ENCODE measurements around the gene GREM1.

The GREM1 gene

DNA sequence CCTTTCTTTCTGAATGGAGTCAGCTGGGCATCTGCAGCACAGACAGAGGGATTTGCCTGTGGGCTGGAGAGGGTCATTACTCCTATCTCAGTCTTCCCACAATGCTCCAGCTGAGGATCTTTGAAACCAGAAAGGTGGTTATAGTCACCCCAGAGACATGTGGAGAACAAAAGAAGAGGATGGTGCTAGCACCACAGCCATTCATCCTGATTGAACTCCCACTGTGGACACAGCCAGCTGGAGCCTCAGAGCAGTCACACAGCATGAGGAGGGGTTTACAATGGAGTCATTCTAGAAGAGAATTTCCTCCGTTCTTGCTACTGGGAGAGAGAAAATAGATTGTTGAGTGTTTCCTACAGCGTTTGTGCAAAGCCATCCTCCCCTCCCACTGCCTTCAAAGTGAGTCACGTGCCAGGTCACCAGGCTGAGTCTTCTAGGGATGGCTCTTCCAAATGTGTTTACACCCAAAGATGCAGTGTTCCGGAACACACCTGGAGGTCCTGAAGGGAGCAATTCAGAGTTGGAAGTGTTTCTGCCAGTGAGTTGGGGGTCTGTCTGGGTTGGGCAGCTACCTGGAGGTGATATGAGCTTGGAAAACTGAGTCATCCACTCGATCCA lies 18.9 kb upstream of the GREM1 start:
- DNase-seq, result no peak

DNA sequence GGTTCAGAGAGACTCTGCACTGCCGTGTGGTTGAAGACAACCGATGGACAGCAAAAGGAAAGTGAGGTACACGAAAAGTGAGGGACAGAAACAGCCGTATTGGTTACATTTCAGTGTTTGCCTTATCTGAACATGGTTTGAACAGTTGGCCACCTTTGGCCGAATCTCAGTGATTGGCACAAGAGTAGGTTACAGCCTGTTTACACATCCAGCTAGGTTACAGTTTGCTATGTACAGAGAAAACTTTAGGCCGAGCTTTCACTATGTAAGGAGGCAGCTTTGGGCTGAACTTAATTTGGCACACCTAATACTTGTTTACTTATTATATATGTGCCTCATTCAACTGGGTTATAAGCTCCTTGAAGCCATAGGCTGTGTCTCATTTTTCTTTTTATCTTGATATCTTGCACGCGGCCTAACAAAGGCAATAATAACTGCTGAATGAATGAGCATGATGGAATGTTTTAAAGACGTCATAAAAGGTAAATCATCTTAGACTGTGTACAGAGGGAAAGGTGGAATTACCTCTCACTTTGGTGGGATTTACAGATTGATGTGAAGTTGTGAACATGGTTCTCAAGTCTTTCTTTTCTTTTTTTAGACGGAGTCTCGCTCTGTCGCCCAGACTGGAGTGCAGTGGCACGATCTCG lies 17.2 kb upstream of the GREM1 start:
- DNase-seq, result no peak

DNA sequence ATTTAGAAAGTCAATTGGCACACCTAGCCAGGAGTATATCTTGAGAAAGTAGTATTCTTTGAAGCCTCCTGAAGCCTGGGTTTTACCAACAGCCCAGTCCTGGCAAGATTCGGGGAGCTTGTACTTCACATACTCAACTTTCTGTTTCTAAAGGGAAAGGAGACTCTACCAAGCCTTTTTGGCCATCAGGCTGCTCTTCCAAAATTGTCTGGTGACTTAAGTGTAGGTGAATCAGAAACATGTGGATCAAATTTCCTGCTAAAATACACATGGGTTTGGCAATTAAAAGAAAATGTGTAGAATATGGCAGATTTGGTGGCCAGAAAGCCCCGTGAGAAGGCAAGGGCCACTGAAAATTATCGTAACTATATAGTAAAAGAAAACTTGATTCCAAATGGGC lies 15.9 kb upstream of the GREM1 start:
- no peak for DNase-seq

DNA sequence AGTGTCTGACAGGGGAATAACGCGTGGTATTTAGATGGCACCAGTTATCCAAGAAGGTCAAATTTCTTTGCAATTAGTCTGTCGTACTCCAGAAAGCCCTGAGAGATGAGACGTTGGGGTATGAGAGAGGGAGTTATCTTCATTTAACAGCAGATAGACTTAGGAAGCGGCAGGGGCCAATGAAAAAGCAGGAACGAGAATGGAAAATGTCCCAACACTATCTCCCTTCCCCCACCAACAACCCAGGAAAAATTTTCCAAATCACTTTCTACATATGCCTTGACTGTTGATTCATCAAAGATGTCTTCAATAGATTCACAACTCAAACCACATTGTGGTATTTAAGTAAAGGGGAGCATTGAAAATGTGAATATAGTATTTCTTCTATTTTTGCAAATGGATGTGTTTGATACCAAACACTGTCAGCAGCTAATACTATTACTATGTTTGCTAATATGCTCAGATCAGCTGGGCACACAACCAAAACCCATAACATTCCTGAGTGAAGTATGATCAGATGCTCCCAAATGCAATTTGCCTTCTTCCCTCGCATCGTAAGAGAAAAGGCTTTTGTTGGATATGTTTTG lies 13.3 kb upstream of the GREM1 start:
- DNase-seq, result no peak

DNA sequence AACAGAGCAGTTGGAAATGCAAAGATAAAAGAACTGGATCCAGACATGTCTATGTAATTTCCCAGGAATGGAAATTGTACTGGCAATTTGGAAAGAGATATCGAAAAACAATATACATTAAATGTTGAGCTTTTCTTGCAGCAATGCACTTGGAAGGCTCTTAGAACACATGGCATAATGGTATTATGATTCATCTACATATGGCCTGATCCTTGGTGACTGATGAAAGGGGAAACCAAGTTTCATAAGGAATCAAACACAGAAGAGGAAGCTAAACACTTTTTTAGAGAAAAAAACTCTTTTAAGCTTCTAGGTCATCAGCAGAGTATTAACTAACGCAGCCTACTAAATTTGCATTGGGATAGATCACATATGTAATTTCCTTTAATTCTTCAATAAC lies 12.4 kb upstream of the GREM1 start:
- no peak for DNase-seq

DNA sequence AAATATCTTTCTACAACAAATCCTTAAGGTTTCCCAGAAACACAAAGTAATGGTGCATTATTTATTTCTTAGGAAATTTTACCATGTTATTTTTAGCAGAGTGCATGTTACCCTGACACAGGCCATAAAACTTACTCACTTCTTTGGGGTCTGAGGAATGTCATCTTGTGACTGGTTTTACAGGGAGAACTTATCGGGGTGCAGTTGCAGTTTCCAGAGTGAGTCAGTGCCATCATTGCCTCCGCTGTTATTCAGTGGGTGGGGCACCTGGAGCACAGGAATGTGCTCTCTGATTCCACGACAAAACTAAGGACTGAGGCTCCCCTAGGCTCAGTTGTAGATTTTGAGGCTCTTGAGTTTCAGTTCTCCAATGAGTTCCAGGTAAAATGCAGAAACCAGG lies 11.1 kb upstream of the GREM1 start:
- no peak for DNase-seq

DNA sequence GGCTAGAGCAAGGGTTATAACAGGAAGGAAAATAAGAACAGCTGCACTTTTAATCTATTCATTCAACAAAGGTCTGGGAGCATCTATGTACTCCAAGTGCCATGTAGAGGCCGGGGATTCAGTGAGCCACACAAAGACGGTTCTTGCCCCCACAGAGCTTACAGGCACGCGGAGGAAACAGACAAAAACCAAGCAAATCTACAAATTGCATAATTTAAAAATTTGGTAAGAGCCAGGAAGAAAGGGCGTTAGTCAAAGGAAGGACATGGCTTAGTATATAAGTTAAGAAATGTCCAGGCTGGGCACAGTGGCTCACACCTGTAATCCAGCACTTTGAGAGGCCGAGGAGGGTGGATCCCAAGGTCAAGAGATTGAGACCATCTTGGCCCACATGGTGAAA lies 10.4 kb upstream of the GREM1 start:
- no peak for DNase-seq

DNA sequence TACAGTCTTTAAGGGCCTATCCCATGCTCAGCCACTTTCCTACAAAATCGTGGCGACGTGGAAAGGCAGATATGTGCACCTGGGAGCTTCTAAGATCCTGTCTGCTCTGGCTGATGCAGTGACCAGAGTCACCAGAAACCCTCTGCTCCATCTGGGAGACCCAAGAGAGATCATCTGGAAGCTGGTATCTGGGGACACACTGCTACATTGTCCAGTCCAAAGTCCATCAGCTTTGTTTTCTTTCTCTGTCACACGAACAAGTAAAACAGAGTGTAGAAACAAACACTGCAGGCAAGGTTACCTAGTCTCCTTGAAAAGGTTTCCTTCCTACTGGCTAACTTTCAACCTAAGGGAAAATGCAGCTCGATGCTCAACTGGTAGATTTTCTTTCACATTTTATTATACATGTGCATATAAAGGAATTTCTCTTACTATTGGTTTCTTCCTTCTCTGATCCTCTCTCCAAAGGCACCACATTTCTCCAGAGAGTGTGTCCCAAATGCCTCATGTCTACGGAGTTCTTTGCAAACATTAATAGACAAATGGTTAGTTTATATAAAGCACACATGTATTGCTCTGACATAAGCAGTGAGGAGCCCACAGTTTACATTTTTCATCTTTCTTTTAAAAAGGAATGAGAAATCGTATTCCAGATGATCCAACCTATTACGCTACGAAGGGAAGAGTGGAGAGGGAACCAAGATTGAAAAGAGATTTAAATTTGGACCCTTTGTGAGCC lies 8.3 kb upstream of the GREM1 start:
- DNase-seq, result no peak

DNA sequence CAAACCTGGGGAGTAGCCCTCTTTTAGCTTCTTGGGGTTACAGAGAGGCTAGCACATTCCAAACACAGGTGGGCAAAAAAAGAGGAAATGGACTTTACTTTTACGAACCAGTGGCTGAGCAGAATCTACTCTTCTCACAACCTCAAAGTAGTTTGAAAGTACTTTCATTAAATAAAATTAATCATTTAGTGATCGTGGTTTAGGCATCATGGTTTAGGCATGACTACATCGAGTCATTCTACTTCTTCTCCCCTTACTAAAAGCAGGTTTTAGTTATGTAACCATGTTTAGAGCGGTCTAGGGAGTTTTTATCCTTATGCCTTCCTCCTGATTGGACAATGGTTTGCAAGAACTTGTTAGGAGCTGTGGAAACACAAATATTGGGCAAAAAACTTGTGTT lies 2.5 kb upstream of the GREM1 start:
- peak; percentile 71 for DNase-seq

DNA sequence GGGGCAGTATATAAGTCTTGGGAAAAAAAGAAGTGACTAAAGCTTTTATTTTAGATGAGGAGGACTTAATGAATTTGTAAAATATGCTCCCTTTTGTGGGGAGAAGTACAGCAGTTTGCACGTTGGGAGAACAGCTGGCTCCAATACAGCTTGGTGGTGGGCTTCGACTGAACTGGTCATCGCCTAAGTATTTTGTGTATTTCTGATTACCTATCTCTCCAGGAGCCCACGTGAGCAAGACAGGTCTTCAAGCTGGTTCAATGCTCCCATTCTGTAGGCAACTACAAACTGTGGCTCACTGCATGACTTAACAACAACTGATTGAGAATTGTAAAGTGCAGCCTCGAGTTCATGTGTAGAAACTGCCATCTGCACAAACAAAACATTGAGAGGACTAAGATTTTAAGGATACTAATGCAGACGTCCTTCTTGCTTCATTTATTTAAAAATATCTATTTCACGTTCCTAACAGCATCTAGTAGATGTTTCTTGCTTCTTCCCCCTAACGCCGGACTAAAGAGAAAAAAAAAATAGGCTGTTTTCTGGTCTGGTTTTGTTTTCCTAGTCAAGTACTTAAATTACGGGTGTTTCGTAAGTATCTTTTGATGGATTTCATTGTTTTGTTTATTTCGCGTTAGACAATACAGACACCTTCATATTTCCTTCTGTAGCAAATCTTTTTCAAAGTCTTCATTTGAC lies 1.4 kb upstream of the GREM1 start:
- DNase-seq, result no peak

DNA sequence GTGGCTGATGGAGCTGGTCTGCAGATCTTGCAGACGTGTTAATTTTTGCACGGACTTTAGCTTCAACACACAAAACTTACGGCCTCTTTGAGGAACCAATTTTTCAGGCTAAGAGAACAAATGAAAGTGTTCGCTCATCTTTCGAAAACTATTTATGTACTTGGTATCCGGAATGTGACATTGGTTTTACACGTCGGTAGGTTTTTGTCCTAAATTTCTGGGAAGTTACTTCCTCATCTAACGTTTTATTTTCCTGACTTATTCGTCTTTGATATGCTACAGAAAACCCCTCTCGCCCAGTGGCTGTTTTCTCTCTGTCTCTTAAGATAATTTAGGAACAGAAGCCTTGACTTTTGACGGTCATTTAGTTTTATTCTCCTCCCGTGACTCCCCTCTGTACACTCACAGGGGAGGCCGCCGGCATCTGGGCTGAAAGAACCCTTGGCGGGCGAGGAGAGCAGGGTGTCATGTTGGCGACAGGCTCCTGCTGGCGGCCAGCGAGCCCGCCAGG lies 834 bp upstream of the GREM1 start:
- DNase-seq, result peak; percentile 42

DNA sequence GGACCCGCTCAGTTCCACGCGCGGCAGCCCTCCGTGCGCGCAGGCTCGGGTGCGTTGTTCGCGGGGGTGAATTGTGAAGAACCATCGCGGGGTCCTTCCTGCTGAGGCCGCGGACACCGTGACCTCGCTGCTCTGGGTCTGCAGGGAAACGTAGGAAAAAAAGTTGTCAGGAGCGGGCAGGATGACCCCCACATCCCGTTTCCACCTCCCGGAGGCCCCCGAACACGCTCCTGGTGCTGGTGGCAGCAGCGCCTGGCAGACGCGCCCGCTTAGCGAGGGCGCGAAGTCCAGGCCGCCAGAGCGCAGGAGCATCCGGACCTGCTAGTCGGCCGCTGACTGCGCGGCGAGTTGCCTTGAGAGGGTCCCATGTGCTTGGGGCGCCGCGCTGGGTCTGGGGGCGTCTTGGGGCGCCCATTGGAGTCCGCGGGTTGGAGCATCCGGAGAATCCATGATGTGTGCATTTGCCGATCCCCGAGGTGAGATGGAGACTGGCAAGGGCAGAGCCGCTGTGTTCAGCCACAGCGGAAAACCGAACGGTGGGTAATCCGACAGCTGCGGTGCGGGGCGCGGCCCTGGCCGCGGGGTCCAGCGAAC lies 520 bp downstream of the GREM1 start:
- DNase-seq, result no peak

DNA sequence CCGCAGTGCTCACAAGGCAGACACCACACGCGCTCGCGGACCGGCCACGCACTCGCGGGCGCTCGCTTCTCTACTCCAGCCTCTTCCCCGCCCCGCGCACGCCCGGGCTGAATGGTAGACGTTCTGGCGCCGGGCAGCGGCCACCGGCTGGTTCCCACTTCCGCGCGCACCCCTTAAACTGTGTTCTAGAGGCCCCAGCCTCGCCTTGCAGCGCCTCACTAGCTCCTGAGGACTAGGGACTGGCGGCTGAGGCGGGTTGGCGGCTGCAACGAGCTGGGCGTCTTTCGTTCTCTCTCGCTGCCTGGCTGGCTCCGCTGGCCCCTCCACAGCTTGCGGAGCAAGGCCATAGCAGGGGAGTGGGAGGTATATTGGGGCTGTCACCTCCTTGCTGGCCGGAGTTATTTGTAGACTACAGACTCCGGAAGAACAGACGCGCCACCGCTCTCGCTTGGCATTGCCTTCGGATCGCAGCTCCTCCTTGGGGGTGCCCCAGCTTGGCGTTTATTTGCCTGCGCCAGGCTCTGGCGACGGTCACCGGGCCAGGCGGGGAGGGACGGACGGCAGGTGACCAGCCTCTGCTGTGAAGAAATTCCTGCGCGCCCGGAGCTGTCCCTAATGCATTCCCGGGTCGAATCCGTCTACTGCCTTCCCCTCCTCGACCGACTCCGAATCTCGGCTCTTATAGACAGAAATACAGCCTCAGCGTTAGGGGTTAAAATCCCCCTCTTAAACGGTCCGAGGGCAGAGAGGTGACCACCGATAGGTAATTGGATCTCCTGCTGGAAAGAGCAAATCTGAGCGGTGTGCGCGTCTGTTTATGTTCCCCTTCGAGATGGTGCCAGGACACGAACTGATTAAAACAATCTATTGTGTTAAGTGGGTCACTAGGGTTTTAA lies 1.3 kb downstream of the GREM1 start:
- no peak for DNase-seq

DNA sequence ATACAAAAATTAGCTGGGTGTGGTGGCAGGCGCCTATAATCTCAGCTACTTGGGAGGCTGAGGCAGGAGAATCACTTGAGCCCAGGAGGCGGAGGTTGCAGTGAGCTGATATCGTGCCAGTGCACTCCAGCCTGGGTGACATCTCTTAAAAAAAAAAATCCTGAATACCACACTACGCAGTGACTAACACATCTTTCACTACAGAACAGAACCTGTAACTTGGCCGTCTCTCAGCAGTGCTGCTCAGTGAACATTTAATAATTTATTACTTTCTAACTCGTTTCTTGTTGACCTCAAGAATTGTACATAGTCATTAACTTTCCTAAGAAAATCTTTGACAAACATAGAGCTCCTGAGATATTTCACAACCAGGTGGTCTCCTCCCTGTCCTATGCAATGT lies 3.8 kb downstream of the GREM1 start:
- no peak for DNase-seq

DNA sequence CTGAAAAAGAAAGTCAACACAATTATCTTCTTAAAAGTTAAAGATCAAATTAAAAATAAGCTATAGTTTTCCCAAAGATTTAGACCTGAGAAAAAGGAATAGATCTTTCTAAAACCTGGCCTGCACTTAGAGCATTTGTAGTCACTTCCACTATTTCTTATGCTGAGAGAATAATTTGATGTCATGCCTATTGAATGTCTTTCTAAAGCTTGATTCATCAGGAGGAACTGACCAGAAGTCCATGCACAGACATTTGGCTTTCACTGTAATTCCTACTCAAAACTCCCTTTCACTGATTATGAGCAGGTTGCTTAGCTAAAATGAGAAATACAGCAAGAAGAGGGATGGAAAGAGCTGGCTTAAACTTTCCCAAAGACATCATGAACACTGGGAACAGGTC lies 4.3 kb downstream of the GREM1 start:
- DNase-seq, result no peak

DNA sequence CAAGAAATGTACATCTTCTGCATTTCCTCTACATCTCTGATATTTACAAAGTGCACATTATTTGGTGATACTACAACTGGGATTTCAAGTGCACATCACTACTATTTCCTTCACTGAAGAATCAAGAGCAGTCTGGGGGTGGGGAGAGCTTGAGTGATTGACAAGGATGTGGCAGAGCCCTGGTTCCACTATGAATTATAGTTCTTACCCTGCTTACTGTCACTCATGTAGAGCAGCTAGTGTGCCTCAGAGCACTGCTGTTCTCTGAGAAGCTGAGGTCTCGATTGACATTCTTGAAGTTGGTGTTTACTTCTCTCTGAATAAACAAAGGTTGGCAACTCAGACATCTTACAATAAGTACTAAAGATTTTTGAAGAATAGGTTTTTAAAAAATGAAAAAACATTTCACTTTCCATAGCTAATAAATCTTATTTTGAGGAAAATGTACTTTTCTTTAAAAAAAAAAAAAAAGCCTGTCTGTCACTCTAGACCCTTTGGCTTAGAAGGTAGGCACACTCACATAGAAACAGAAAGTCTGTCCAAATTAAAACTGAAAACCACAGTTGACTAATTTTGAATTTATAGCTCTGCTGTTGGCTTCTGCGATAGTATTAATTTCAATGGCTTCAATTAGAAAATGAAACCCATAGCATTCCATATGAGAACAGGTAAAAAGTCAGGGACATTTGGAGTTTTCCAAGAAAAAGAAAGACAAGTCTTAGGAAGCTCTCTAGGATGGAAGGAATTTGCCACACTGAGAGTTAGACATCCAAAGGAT lies 5.6 kb downstream of the GREM1 start:
- DNase-seq, result no peak

DNA sequence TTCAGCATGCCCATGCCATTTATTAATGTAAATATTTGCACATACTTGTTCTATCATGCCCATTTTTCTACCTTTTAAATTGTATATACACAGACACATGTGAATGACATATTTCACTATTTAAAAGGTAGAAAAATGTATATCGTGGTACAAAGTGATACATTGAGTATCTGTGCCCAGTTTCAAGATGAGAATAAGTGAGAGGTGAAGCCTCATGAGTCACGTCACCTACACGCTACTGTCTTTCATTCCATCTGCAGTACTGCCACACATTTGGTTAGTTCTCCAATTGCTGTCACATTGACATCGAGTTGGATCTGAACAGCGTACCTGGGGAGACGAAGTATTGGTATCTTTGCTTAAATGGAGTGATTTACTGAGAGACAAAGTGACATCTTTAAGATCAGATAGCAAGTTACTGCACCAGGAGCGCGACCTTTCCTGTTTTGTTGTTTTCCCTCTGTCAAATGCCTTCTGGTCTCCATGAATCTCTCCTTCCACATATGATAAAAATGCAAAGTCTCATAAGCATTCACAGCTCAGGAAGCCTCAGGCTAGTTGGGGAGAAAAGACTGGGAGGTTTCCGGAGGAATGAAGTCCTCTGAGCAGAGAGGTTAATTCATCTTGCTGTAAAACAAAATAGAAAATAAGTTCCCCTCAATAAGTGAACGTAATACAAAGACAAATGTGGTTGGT lies 12.0 kb downstream of the GREM1 start:
- no peak for DNase-seq

DNA sequence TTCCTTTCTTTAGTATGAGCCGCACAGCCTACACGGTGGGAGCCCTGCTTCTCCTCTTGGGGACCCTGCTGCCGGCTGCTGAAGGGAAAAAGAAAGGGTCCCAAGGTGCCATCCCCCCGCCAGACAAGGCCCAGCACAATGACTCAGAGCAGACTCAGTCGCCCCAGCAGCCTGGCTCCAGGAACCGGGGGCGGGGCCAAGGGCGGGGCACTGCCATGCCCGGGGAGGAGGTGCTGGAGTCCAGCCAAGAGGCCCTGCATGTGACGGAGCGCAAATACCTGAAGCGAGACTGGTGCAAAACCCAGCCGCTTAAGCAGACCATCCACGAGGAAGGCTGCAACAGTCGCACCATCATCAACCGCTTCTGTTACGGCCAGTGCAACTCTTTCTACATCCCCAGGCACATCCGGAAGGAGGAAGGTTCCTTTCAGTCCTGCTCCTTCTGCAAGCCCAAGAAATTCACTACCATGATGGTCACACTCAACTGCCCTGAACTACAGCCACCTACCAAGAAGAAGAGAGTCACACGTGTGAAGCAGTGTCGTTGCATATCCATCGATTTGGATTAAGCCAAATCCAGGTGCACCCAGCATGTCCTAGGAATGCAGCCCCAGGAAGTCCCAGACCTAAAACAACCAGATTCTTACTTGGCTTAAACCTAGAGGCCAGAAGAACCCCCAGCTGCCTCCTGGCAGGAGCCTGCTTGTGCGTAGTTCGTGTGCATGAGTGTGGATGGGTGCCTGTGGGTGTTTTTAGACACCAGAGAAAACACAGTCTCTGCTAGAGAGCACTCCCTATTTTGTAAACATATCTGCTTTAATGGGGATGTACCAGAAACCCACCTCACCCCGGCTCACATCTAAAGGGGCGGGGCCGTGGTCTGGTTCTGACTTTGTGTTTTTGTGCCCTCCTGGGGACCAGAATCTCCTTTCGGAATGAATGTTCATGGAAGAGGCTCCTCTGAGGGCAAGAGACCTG lies 13.2 kb downstream of the GREM1 start:
- no peak for DNase-seq

DNA sequence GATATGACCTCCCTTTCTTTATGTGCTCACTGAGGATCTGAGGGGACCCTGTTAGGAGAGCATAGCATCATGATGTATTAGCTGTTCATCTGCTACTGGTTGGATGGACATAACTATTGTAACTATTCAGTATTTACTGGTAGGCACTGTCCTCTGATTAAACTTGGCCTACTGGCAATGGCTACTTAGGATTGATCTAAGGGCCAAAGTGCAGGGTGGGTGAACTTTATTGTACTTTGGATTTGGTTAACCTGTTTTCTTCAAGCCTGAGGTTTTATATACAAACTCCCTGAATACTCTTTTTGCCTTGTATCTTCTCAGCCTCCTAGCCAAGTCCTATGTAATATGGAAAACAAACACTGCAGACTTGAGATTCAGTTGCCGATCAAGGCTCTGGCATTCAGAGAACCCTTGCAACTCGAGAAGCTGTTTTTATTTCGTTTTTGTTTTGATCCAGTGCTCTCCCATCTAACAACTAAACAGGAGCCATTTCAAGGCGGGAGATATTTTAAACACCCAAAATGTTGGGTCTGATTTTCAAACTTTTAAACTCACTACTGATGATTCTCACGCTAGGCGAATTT lies 14.9 kb downstream of the GREM1 start:
- no peak for DNase-seq
